ENCODE data around the gene GUCY2C.

- TF ChIP-seq CTCF (IDR thresholded peaks at IDR 0.05): no peak
- TF ChIP-seq POLR2A (IDR thresholded peaks at IDR 0.05): no peak
- no peak for TF ChIP-seq EP300 (IDR thresholded peaks at IDR 0.05)
Measured at GRCh38 chr12:14564336-14564959, 132.0 kb downstream of the GUCY2C start.

All from ovary (tissue), 3 donors.